IMR-90 (cell line): ENCODE measurements around the gene TRIM10. TPM values are rescaled to one million over a fixed set of nuclear protein-coding genes. Genes with fewer than 3 reads are reported as not detected.

Source experiments
- ATAC-seq: fragments of 200-7000 bp; cut with Tn5 transposase; 2 replicates; pipeline ENCODE4 v1.9.1; 2020; ENCODE audit warnings: low read depth, mild to moderate bottlenecking, moderate library complexity
- BruUV-seq: library from RNA; stranded (reverse); fragments of 400-500 nt; replicated peaks from 2 replicates; lab custom pipeline; 2021; lab: Mats Ljungman, UMichigan
- CTCF ChIA-PET: fragments of 300-600 bp; formaldehyde crosslinking; extraction: SDS; loops from one replicate; lab custom pipeline; 2021; ENCODE audit warnings: antibody characterized with exemption; lab: Yijun Ruan, JAX
- POLR2A ChIA-PET: fragments of 300-600 bp; sonication (Branson Sonifier 250); formaldehyde crosslinking; loops from one replicate; lab custom pipeline; 2022; ENCODE audit warnings: antibody characterized with exemption; ENCODE audit not compliant: unreplicated experiment; lab: Charles Lee
- DNase-seq: peaks from one replicate; pipeline ENCODE4 v3.0.0; 2013
- H2AFZ ChIP-seq: replicated peaks from 2 replicates; pipeline ENCODE3; 2013; ENCODE audit warnings: low read length, mild to moderate bottlenecking; ENCODE audit not compliant: poor library complexity
- H2AK5ac ChIP-seq: 2 replicates; pipeline ENCODE4 v1.6.1; 2013; ENCODE audit warnings: low read depth, low read length, inconsistent platforms
- H2AK9ac ChIP-seq: replicated peaks from 2 replicates; pipeline ENCODE3; 2013; ENCODE audit warnings: mild to moderate bottlenecking, low read depth, low read length, moderate library complexity; ENCODE audit not compliant: poor library complexity
- H2BK120ac ChIP-seq: 2 replicates; pipeline ENCODE4 v1.6.1; 2013; ENCODE audit warnings: low read depth, low read length, inconsistent platforms
- H2BK15ac ChIP-seq: 3 replicates; pipeline ENCODE4 v1.6.1; 2013; ENCODE audit warnings: low read depth, low read length, inconsistent platforms
- H2BK20ac ChIP-seq: 2 replicates; pipeline ENCODE4 v1.6.1; 2013; ENCODE audit warnings: low read depth, mild to moderate bottlenecking, inconsistent platforms, low read length, moderate library complexity
- H2BK5ac ChIP-seq: 2 replicates; pipeline ENCODE4 v1.6.1; 2013; ENCODE audit warnings: mild to moderate bottlenecking, low read depth, low read length, inconsistent platforms; ENCODE audit not compliant: poor library complexity, severe bottlenecking
- H3K14ac ChIP-seq: replicated peaks from 2 replicates; pipeline ENCODE4 v1.6.1; 2013; ENCODE audit warnings: low read depth, low read length, inconsistent platforms
- H3K18ac ChIP-seq: 2 replicates; pipeline ENCODE4 v1.6.1; 2013; ENCODE audit warnings: low read depth, low read length, control low read depth
- H3K23ac ChIP-seq: 2 replicates; pipeline ENCODE4 v1.6.1; 2013; ENCODE audit warnings: low read depth, low read length, inconsistent platforms
- H3K27ac ChIP-seq: 2 replicates; pipeline ENCODE4 v1.5.1; 2013; ENCODE audit warnings: mild to moderate bottlenecking, control low read depth, low read length; ENCODE audit not compliant: insufficient read depth
- H3K27me3 ChIP-seq: 2 replicates; pipeline ENCODE4 v1.6.1; 2013; ENCODE audit warnings: low read length; ENCODE audit not compliant: control insufficient read depth, insufficient read depth
- H3K36me3 ChIP-seq: 2 replicates; pipeline ENCODE4 v1.6.1; 2013; ENCODE audit warnings: low read length, mixed read lengths; ENCODE audit not compliant: control insufficient read depth, insufficient read depth
- H3K4ac ChIP-seq: 2 replicates; pipeline ENCODE4 v1.6.1; 2013; ENCODE audit warnings: low read depth, low read length, inconsistent platforms
- H3K4me1 ChIP-seq: 2 replicates; pipeline ENCODE4 v1.6.1; 2013; ENCODE audit warnings: low read length, mixed read lengths; ENCODE audit not compliant: control insufficient read depth, insufficient read depth
- H3K4me2 ChIP-seq: 2 replicates; pipeline ENCODE4 v1.6.1; 2013; ENCODE audit warnings: low read depth, mild to moderate bottlenecking, control low read depth, low read length, moderate library complexity
- H3K4me3 ChIP-seq: 2 replicates; pipeline ENCODE4 v1.5.1; 2013; ENCODE audit warnings: low read depth, mild to moderate bottlenecking, control low read depth, low read length, moderate library complexity; ENCODE audit not compliant: insufficient read depth
- H3K56ac ChIP-seq: 2 replicates; pipeline ENCODE4 v1.6.1; 2013; ENCODE audit warnings: low read length, inconsistent platforms; ENCODE audit not compliant: insufficient read depth; ENCODE audit errors: extremely low read depth
- H3K79me1 ChIP-seq, 2 experiments: 2 replicates each; pipeline ENCODE4 v1.6.1; 2013; ENCODE audit warnings: low read length in 2 of 2, inconsistent platforms in 1 of 2, low read depth in 1 of 2
- H3K9ac ChIP-seq: 2 replicates; pipeline ENCODE4 v1.6.1; 2013; ENCODE audit warnings: low read depth, low read length, control low read depth
- H3K9me1 ChIP-seq: 2 replicates; pipeline ENCODE4 v1.6.1; 2013; ENCODE audit warnings: low read length, inconsistent platforms; ENCODE audit not compliant: insufficient read depth
- H3K9me3 ChIP-seq: 2 replicates; pipeline ENCODE4 v1.6.1; 2013; ENCODE audit warnings: low read length; ENCODE audit not compliant: control insufficient read depth, insufficient read depth
- H4K20me1 ChIP-seq: 2 replicates; pipeline ENCODE4 v1.6.1; 2013; ENCODE audit warnings: low read length, inconsistent platforms; ENCODE audit not compliant: insufficient read depth
- H4K5ac ChIP-seq: 2 replicates; pipeline ENCODE4 v1.6.1; 2013; ENCODE audit warnings: mild to moderate bottlenecking, low read depth, low read length, control low read depth
- H4K8ac ChIP-seq, 2 experiments: 2 replicates each; pipeline ENCODE4 v1.6.1; 2013; ENCODE audit warnings: low read depth in 2 of 2, low read length in 2 of 2, control low read depth in 1 of 2, inconsistent platforms in 1 of 2
- H4K91ac ChIP-seq: 2 replicates; pipeline ENCODE4 v1.6.1; 2013; ENCODE audit warnings: low read depth, low read length, inconsistent platforms; ENCODE audit not compliant: insufficient read depth
- CEBPB ChIP-seq: IDR thresholded peaks from 2 replicates; pipeline ENCODE4 v1.6.1; 2012; ENCODE audit warnings: low read depth, low read length, improper control_type of control experiment
- FOS ChIP-seq: fragments of 150-350 bp; IDR thresholded peaks from 2 replicates; pipeline ENCODE4 v1.6.1; 2016; ENCODE audit warnings: low read depth, low read length
- MAFK ChIP-seq: IDR thresholded peaks from 2 replicates; pipeline ENCODE4 v1.6.1; 2012; ENCODE audit warnings: low read depth, low read length, improper control_type of control experiment
- MAZ ChIP-seq: IDR thresholded peaks from 2 replicates; pipeline ENCODE4 v1.6.1; 2012; ENCODE audit warnings: low read depth, mild to moderate bottlenecking, low read length, improper control_type of control experiment, moderate library complexity, borderline replicate concordance
- POLR2A ChIP-seq: IDR thresholded peaks from 2 replicates; pipeline ENCODE4 v1.6.1; 2012; ENCODE audit warnings: mild to moderate bottlenecking, low read depth, low read length
- RFX5 ChIP-seq: IDR thresholded peaks from 2 replicates; pipeline ENCODE4 v1.8.0; 2012; ENCODE audit warnings: low read depth, mild to moderate bottlenecking, low read length, moderate library complexity
- WGBS, 2 experiments: methylation state at CpG; one replicate each; pipeline versions ENCODE4 v1.1.5 to v1.1.7; 2013; ENCODE audit warnings: missing lambda C conversion rate in 2 of 2; ENCODE audit not compliant: insufficient read length in 1 of 2; ENCODE audit errors: extremely low coverage in 2 of 2; 5-methylcytosine and 5-hydroxymethylcytosine counted together
- dilution Hi-C: fragments of 300-500 bp; cut with HindIII; formaldehyde crosslinking; loops from one replicate; pipeline ENCODE4 v1.14.3; 2018; ENCODE audit warnings: low sequenced_read_pairs; ENCODE audit not compliant: unreplicated experiment
- in situ Hi-C: fragments of 300-500 bp; cut with MboI; formaldehyde crosslinking; loops from 3 replicates; pipeline ENCODE4 v1.14.3; 2019; ENCODE audit warnings: low sequenced_read_pairs, inconsistent platforms, mixed read lengths
- intact Hi-C: fragments of 100-400 bp; cut with micrococcal nuclease; formaldehyde crosslinking; loops from 2 replicates; pipeline ENCODE4 v1.10.0; 2022
- polyA plus RNA-seq, 3 experiments: library from polyadenylated mRNA; depleted of rRNA; stranded (reverse); fragments of >200 nt; gene quantifications; 2 replicates each; pipeline ENCODE4 v1.2.3, GENCODE V29; 2012; ENCODE audit warnings: low replicate concordance in 1 of 3
- total RNA-seq: library from RNA; depleted of rRNA; stranded (reverse); fragments of >200 nt; gene quantifications from 2 replicates; pipeline ENCODE4 v1.2.3, GENCODE V29; 2012
- TF ChIP-seq, protein P1 (sequence below): fragments of 150-350 bp; IDR thresholded peaks from 2 replicates; pipeline ENCODE4 v1.6.1; 2017; ENCODE audit warnings: mild to moderate bottlenecking, antibody characterized with exemption, low read length, low read depth
- TF ChIP-seq, protein P2 (sequence below): conservative IDR thresholded peaks from 2 replicates; pipeline ENCODE4 v1.5.1; 2012; ENCODE audit warnings: mild to moderate bottlenecking, low read depth, low read length, improper control_type of control experiment

The TRIM10 gene
- total and polyA plus RNA-seq, 2 of the 4 experiments (the other 2 are of a cell fraction): not detected

DNA sequence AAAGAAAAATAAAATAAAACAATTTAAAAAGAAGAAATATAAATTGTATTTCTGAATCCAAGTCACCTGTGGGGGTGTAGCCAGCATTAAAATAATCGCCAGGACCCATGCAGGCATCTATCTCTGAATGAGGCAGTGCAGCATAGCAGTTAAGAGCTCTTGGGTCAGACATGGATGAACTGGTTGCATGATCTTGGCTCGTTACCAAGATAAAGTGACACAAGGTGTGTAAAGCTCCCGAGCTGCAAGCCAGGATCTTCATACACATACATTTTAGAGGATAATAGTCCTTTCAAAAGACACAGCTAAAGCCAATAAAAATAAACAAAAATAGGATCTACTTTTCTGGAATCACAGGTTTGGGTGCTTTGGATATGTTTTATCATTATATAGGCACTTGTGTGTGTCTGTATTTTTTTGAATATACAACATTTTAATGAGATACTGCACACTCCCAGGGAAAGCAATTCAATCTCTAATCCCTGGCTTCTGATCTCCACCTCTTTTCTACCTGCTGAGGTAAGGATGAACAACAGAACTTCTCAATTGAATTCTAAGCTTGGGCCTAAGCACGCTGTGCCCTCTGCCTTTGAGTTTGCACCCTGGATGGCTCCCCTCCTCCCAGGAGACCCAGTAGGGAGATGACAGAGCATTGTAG is 8.9 kb downstream of the TRIM10 start:
- H2BK20ac ChIP-seq: no peak overlapping the region
- H2AK5ac ChIP-seq: no peak overlapping the region
- H2BK5ac ChIP-seq: no peak overlapping the region
- no peak overlapping the region for H3K9ac ChIP-seq
- H3K56ac ChIP-seq: no peak overlapping the region
- no peaks in the 10 kb centered on the region for H4K20me1 ChIP-seq
- no peak overlapping the region for H3K4me2 ChIP-seq
- DNase-seq: no peak
- no peaks in the 10 kb centered on the region for H3K4me1 ChIP-seq
- WGBS, 2 experiments: 61% methylated on average over 2 of the region's 4 CpGs; no CpG with 5 or more reads in 1 of the 2 experiments
- BruUV-seq: no TSS peak
- H3K4me3 ChIP-seq: no peak overlapping the region
- H3K4ac ChIP-seq: no peak overlapping the region
- H3K27ac ChIP-seq: no peak overlapping the region
- dilution Hi-C loops: no loop called here
- no peaks in the 10 kb centered on the region for H3K36me3 ChIP-seq
- H3K18ac ChIP-seq: no peak overlapping the region
- ATAC-seq: no peak
- TF ChIP-seq POLR2A: no peak
- TF ChIP-seq, protein P1, sequence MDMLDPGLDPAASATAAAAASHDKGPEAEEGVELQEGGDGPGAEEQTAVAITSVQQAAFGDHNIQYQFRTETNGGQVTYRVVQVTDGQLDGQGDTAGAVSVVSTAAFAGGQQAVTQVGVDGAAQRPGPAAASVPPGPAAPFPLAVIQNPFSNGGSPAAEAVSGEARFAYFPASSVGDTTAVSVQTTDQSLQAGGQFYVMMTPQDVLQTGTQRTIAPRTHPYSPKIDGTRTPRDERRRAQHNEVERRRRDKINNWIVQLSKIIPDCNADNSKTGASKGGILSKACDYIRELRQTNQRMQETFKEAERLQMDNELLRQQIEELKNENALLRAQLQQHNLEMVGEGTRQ: no peak
- no peak for TF ChIP-seq FOS
- TF ChIP-seq RFX5: no peak
- TF ChIP-seq, protein P2, sequence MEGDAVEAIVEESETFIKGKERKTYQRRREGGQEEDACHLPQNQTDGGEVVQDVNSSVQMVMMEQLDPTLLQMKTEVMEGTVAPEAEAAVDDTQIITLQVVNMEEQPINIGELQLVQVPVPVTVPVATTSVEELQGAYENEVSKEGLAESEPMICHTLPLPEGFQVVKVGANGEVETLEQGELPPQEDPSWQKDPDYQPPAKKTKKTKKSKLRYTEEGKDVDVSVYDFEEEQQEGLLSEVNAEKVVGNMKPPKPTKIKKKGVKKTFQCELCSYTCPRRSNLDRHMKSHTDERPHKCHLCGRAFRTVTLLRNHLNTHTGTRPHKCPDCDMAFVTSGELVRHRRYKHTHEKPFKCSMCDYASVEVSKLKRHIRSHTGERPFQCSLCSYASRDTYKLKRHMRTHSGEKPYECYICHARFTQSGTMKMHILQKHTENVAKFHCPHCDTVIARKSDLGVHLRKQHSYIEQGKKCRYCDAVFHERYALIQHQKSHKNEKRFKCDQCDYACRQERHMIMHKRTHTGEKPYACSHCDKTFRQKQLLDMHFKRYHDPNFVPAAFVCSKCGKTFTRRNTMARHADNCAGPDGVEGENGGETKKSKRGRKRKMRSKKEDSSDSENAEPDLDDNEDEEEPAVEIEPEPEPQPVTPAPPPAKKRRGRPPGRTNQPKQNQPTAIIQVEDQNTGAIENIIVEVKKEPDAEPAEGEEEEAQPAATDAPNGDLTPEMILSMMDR: no peak
- TF ChIP-seq MAZ: no peak
- TF ChIP-seq MAFK: no peak
- no peak for TF ChIP-seq CEBPB
- H2BK15ac ChIP-seq: no peak overlapping the region
- H4K91ac ChIP-seq: no peak overlapping the region
- ChIA-PET POLR2A (no interaction called here), CTCF (no interaction called here)
- H3K14ac ChIP-seq: no peak overlapping the region
- H3K9me3 ChIP-seq: no peaks in the 10 kb centered on the region
- no peak overlapping the region for H2BK120ac ChIP-seq
- intact Hi-C loops: no loop called here
- no peak overlapping the region for H2AFZ ChIP-seq
- no peak overlapping the region for H2AK9ac ChIP-seq
- in situ Hi-C loops: no loop called here
- no peaks in the 10 kb centered on the region for H3K9me1 ChIP-seq
- H3K79me1 ChIP-seq: no peaks in the 10 kb centered on the region
- H3K23ac ChIP-seq: no peak overlapping the region
- H3K27me3 ChIP-seq: peaks cover 26% of the 10 kb centered on the region
- no peak overlapping the region for H4K5ac ChIP-seq
- H4K8ac ChIP-seq: no peak overlapping the region
